KMS-11 (cell line): ENCODE measurements around the gene AKAP13.

Source experiments
- H2AFZ ChIP-seq: fragments of 200-600 bp; sonication (generic); 2 replicates; pipeline ENCODE4 v1.6.1; 2016; ENCODE audit warnings: antibody characterized with exemption, mixed run types, low read depth
- H3K27ac ChIP-seq: fragments of 200-600 bp; sonication (generic); 2 replicates; pipeline ENCODE4 v1.6.1; 2016; ENCODE audit warnings: mild to moderate bottlenecking, mixed run types
- H3K27me3 ChIP-seq: fragments of 200-600 bp; sonication (generic); 2 replicates; pipeline ENCODE4 v1.6.1; 2017; ENCODE audit warnings: mild to moderate bottlenecking, low read depth, mixed run types, moderate library complexity; ENCODE audit not compliant: insufficient read depth
- H3K36me3 ChIP-seq: fragments of 200-600 bp; sonication (generic); 2 replicates; pipeline ENCODE4 v1.6.1; 2017; ENCODE audit warnings: mild to moderate bottlenecking, mixed run types; ENCODE audit not compliant: insufficient read depth
- H3K4me1 ChIP-seq: fragments of 200-600 bp; sonication (generic); 2 replicates; pipeline ENCODE4 v1.6.1; 2016; ENCODE audit warnings: mild to moderate bottlenecking, low read depth, mixed run types; ENCODE audit not compliant: poor library complexity, severe bottlenecking
- H3K4me2 ChIP-seq: fragments of 200-600 bp; sonication (generic); 2 replicates; pipeline ENCODE4 v1.7.0; 2016; ENCODE audit warnings: mild to moderate bottlenecking, mixed run types
- H3K4me3 ChIP-seq: fragments of 200-600 bp; sonication (generic); IDR thresholded peaks from 2 replicates; pipeline ENCODE4 v1.6.1; 2017; ENCODE audit warnings: low read depth, low read length, mixed read lengths; ENCODE audit not compliant: insufficient read depth
- H3K79me2 ChIP-seq: fragments of 200-600 bp; sonication (generic); 2 replicates; pipeline ENCODE4 v1.6.1; 2016; ENCODE audit warnings: low read depth, mixed run types; ENCODE audit not compliant: insufficient read depth
- H3K9ac ChIP-seq: fragments of 200-600 bp; sonication (generic); 2 replicates; pipeline ENCODE4 v1.6.1; 2016; ENCODE audit warnings: mild to moderate bottlenecking, mixed run types
- H4K20me1 ChIP-seq: fragments of 200-600 bp; sonication (generic); 2 replicates; pipeline ENCODE4 v1.6.1; 2016; ENCODE audit warnings: mild to moderate bottlenecking, mixed run types; ENCODE audit not compliant: insufficient read depth
- CTCF ChIP-seq: fragments of 200-600 bp; sonication (generic); conservative IDR thresholded peaks from 2 replicates; pipeline ENCODE4 v1.6.1; 2017; ENCODE audit warnings: low read depth, mild to moderate bottlenecking, antibody characterized with exemption, low read length, moderate library complexity, mixed read lengths

The AKAP13 gene

GRCh38 chr15:85763673-85764633, 383.6 kb downstream of the AKAP13 start:
- TF ChIP-seq CTCF: no peak
- Histone ChIP-seq H3K36me3 (no peaks in the 10 kb centered on the region), H3K4me3 (no peak overlapping the region), H3K4me2 (no peak overlapping the region), H3K79me2 (no peaks in the 10 kb centered on the region), H3K4me1 (no peaks in the 10 kb centered on the region), H3K27ac (no peak overlapping the region), H4K20me1 (no peaks in the 10 kb centered on the region), H3K9ac (no peak overlapping the region), H3K27me3 (no peaks in the 10 kb centered on the region), H2AFZ (no peak overlapping the region)

GRCh38 chr15:85764649-85765277, 384.4 kb downstream of the AKAP13 start:
- Histone ChIP-seq H3K27ac (no peak overlapping the region), H4K20me1 (no peaks in the 10 kb centered on the region), H3K4me3 (no peak overlapping the region), H3K36me3 (no peaks in the 10 kb centered on the region), H3K79me2 (no peaks in the 10 kb centered on the region), H3K27me3 (no peaks in the 10 kb centered on the region), H2AFZ (no peak overlapping the region), H3K4me1 (no peaks in the 10 kb centered on the region), H3K9ac (no peak overlapping the region), H3K4me2 (no peak overlapping the region)
- TF ChIP-seq CTCF: no peak

GRCh38 chr15:85766001-85766831, 385.8 kb downstream of the AKAP13 start:
- Histone ChIP-seq H2AFZ (no peak overlapping the region), H3K9ac (no peak overlapping the region), H3K4me2 (no peak overlapping the region), H3K79me2 (no peaks in the 10 kb centered on the region), H3K4me3 (no peak overlapping the region), H3K27me3 (no peaks in the 10 kb centered on the region), H3K27ac (no peak overlapping the region), H3K4me1 (no peaks in the 10 kb centered on the region), H3K36me3 (no peaks in the 10 kb centered on the region), H4K20me1 (no peaks in the 10 kb centered on the region)
- TF ChIP-seq CTCF: no peak

- Histone ChIP-seq H3K79me2 (no peaks in the 10 kb centered on the region), H4K20me1 (no peaks in the 10 kb centered on the region), H3K27me3 (no peaks in the 10 kb centered on the region), H3K4me2 (no peak overlapping the region), H3K4me3 (no peak overlapping the region), H2AFZ (no peak overlapping the region), H3K27ac (no peak overlapping the region), H3K4me1 (no peaks in the 10 kb centered on the region), H3K36me3 (no peaks in the 10 kb centered on the region), H3K9ac (no peak overlapping the region)
- TF ChIP-seq CTCF: no peak
Measured at GRCh38 chr15:85767785-85768529, 387.6 kb downstream of the AKAP13 start.
